Measurements from ENCODE around the gene RNF113B. TPM values are rescaled to one million over a fixed set of nuclear protein-coding genes. Genes with fewer than 3 reads are reported as not detected.

RNF113B gene
- total RNA-seq, result not detected

GRCh38 chr13:98176777-98177608 lies at the start of gene RNF113B:
Gene RNF113B (minus strand): TSS chr13:98177269. CDS start chr13:98177236, 33 bp downstream.
- H3K27ac Mint-ChIP-seq, result no peak within 1 kb of the TSS
- no peaks in the 10 kb centered on the region for H3K36me3 Mint-ChIP-seq
- DNase-seq, result no peak

GRCh38 chr13:98226496-98226895 lies 49.4 kb upstream of the RNF113B start:
- H3K4me1 Mint-ChIP-seq, result no peaks in the 10 kb centered on the region
- H3K27ac Mint-ChIP-seq, result no peak overlapping the region
- no peaks in the 10 kb centered on the region for H3K27me3 Mint-ChIP-seq
- no peaks in the 10 kb centered on the region for H3K36me3 Mint-ChIP-seq
- H3K4me3 Mint-ChIP-seq, result no peak overlapping the region
- peaks cover 2% of the 10 kb centered on the region for H3K9me3 Mint-ChIP-seq
- no peak for DNase-seq

More at GRCh38 chr13:98176777-98177608, at the start of gene RNF113B:
- Mint-ChIP-seq H3K4me1 (no peaks in the 10 kb centered on the region), H3K4me3 (no peak within 1 kb of the TSS), H3K27me3 (peaks cover 10% of the 10 kb centered on the region), H3K9me3 (no peaks in the 10 kb centered on the region)

DNA sequence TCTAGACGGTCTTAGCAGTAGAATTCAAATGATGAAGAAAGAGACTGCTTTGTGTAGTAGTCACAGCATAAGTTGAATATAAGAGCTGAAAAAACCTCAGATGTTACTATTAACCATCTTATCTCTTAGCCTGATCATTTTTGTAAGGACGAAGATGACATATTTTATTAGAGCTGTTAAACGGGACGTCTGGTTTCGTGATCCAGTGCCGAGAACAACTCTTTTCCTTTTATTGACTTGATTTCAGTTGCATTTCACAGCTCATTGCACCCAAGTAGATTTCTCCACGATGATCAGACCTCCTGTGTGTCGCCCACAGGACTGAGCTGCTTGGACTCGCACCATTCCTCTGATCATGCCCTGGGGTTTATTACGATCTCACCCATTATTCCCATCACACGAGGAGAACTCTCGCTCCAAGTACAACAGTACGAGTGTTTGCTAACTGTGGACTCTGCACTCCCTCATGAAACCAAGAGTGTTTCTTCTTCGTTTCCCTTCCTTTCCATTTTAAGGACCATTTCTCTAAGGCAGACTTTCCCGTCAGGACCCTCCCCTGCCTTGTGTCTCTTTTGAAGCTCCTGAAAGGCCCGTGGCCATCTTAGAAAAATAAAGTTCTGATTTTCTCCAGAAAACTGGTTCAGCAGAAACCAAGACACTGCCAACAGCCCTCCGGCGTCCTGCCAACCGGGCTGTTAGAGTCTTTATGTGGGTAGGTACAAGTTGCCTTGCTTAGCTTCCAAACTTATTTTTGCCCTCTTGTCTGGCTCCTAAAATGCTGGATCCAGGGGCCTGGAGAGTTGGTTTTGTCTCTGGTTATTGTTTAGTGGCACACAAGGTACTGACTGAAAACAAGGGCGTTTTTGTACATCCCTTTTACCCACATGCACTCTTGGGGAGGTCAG lies 48.2 kb upstream of the RNF113B start:
- H3K27ac Mint-ChIP-seq, result no peak overlapping the region
- H3K9me3 Mint-ChIP-seq, result no peaks in the 10 kb centered on the region
- H3K4me1 Mint-ChIP-seq, result no peaks in the 10 kb centered on the region
- H3K4me3 Mint-ChIP-seq, result no peak overlapping the region
- DNase-seq, result no peak
- H3K36me3 Mint-ChIP-seq, result no peaks in the 10 kb centered on the region
- H3K27me3 Mint-ChIP-seq, result no peaks in the 10 kb centered on the region

DNA sequence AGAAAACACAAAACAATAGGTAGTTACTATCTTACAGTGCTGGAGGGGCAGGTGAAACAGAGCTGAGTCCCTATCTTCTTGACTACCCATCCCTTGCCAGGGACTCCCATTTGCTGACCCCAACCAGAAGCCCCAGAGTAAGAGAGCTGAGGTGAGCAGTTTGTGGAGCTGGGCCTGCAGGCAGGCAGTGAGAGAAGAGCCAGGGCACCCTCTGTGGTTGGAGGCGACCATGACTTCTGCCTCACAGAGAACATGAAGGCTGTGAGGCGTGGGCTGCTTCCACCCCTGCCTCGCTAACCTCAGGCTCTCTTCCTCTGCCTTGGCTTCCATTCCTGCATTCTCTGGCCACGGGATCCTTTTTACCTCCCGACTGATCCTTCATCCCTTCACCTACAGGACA lies 47.5 kb upstream of the RNF113B start:
- DNase-seq, result no peak
- no peak overlapping the region for H3K27ac Mint-ChIP-seq
- no peak overlapping the region for H3K4me3 Mint-ChIP-seq

DNA sequence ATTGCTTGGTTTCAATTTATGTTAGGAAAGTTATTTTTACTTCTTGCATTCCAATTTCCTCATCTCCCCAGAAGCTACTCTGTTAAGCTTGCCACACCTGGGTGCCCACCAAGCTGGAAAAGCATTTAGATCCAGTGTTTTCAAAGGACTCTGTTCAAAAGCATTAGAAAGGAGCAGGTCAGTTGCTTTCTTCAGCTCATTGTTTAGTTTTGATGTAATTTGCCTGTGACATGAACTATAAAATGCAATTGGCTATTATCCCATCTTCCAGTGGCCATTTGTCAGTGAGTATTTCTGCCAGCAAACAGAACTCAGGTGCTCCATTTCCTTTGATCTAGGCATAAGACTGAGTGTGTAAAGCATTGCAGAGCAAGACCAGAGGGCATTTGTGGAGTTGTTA lies 46.7 kb upstream of the RNF113B start:
- Mint-ChIP-seq H3K4me3 (no peak overlapping the region), H3K36me3 (no peaks in the 10 kb centered on the region), H3K27ac (no peak overlapping the region), H3K4me1 (no peaks in the 10 kb centered on the region), H3K9me3 (no peaks in the 10 kb centered on the region), H3K27me3 (no peaks in the 10 kb centered on the region)
- no peak for DNase-seq

More for the DNA sequence above, 47.5 kb upstream of the RNF113B start:
- H3K4me1 Mint-ChIP-seq, result no peaks in the 10 kb centered on the region
- H3K36me3 Mint-ChIP-seq, result no peaks in the 10 kb centered on the region
- H3K27me3 Mint-ChIP-seq, result no peaks in the 10 kb centered on the region
- H3K9me3 Mint-ChIP-seq, result no peaks in the 10 kb centered on the region

DNA sequence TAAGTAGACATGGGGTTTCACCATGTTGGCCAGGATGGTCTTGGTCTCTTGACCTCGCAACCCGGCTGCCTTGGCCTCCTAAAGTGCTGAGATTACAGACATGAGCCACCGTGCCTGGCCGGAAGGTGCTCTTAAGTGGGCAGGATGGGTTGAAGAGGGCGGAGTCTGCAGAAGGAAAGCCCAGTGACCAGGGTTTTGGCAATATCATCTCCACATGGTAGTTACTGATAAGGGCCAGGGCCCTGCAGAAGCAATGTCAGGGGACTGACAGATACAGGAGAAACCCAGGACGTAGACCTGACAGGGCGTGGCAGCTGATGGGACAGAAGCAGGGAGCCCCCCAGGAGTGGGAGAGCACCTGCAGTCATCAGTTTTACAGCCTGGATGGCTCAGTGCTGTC lies 45.7 kb upstream of the RNF113B start:
- Mint-ChIP-seq H3K4me3 (no peak overlapping the region), H3K27me3 (no peaks in the 10 kb centered on the region), H3K9me3 (no peaks in the 10 kb centered on the region), H3K4me1 (no peaks in the 10 kb centered on the region), H3K36me3 (no peaks in the 10 kb centered on the region), H3K27ac (no peak overlapping the region)
- DNase-seq, result no peak

DNA sequence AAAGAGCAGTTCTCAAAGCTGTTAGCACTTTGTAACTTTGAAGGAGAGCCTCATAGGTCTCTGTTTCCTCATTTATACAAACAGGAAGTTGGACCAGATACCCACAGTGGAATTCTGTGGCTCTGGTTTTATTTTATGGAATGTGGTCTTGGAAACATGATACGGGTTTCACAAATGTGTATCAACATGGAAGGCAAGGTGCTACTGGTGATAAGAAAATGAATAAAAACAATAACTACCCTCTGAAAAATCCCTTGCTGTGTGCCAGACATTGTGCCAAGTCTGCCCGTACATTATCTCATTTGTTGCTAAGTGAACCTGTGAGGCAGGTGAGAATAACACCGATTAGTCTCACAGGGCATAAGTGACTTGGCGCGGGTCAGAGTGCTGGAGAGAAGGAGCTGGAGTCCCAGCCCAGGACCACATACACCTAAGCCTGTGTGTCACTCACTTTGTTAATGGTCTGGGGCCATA lies 45.0 kb upstream of the RNF113B start:
- H3K4me1 Mint-ChIP-seq, result no peaks in the 10 kb centered on the region
- H3K36me3 Mint-ChIP-seq, result no peaks in the 10 kb centered on the region
- H3K27ac Mint-ChIP-seq, result no peak overlapping the region
- no peak for DNase-seq
- H3K27me3 Mint-ChIP-seq, result no peaks in the 10 kb centered on the region
- H3K4me3 Mint-ChIP-seq, result no peak overlapping the region
- no peaks in the 10 kb centered on the region for H3K9me3 Mint-ChIP-seq

- DNase-seq, result no peak
- Mint-ChIP-seq H3K36me3 (no peaks in the 10 kb centered on the region), H3K4me3 (no peak overlapping the region), H3K9me3 (no peaks in the 10 kb centered on the region), H3K27me3 (peaks cover 3% of the 10 kb centered on the region), H3K27ac (no peak overlapping the region), H3K4me1 (no peaks in the 10 kb centered on the region)
Measured at GRCh38 chr13:98221234-98221633, 44.2 kb upstream of the RNF113B start.

GRCh38 chr13:98220271-98220791 lies 43.3 kb upstream of the RNF113B start:
- Mint-ChIP-seq H3K9me3 (no peaks in the 10 kb centered on the region), H3K27me3 (peaks cover 3% of the 10 kb centered on the region), H3K36me3 (no peaks in the 10 kb centered on the region), H3K27ac (no peak overlapping the region), H3K4me3 (no peak overlapping the region), H3K4me1 (no peaks in the 10 kb centered on the region)
- DNase-seq, result no peak

GRCh38 chr13:98219685-98220084 lies 42.6 kb upstream of the RNF113B start:
- Mint-ChIP-seq H3K27me3 (peaks cover 3% of the 10 kb centered on the region), H3K36me3 (no peaks in the 10 kb centered on the region), H3K4me3 (no peak overlapping the region), H3K27ac (no peak overlapping the region), H3K4me1 (no peaks in the 10 kb centered on the region), H3K9me3 (no peaks in the 10 kb centered on the region)
- DNase-seq, result no peak

GRCh38 chr13:98217597-98217996 lies 40.5 kb upstream of the RNF113B start:
- Mint-ChIP-seq H3K27me3 (peaks cover 3% of the 10 kb centered on the region), H3K4me3 (no peak overlapping the region), H3K9me3 (no peaks in the 10 kb centered on the region), H3K36me3 (no peaks in the 10 kb centered on the region), H3K27ac (no peak overlapping the region), H3K4me1 (no peaks in the 10 kb centered on the region)
- DNase-seq, result no peak

- Mint-ChIP-seq H3K4me1 (no peaks in the 10 kb centered on the region), H3K36me3 (no peaks in the 10 kb centered on the region), H3K27me3 (peaks cover 3% of the 10 kb centered on the region), H3K27ac (no peak overlapping the region), H3K4me3 (no peak overlapping the region), H3K9me3 (no peaks in the 10 kb centered on the region)
- DNase-seq, result no peak
Measured at GRCh38 chr13:98216711-98217285, 39.7 kb upstream of the RNF113B start.

GRCh38 chr13:98216135-98216565 lies 39.1 kb upstream of the RNF113B start:
- Mint-ChIP-seq H3K27ac (no peak overlapping the region), H3K27me3 (peaks cover 3% of the 10 kb centered on the region), H3K9me3 (no peaks in the 10 kb centered on the region), H3K36me3 (no peaks in the 10 kb centered on the region), H3K4me1 (no peaks in the 10 kb centered on the region), H3K4me3 (no peak overlapping the region)
- no peak for DNase-seq

- no peak overlapping the region for H3K27ac Mint-ChIP-seq
- no peaks in the 10 kb centered on the region for H3K9me3 Mint-ChIP-seq
- H3K4me3 Mint-ChIP-seq, result no peak overlapping the region
- no peak for DNase-seq
- peaks cover 6% of the 10 kb centered on the region for H3K27me3 Mint-ChIP-seq
- no peaks in the 10 kb centered on the region for H3K36me3 Mint-ChIP-seq
- H3K4me1 Mint-ChIP-seq, result no peaks in the 10 kb centered on the region
Measured at GRCh38 chr13:98215508-98215907, 38.4 kb upstream of the RNF113B start.

DNA sequence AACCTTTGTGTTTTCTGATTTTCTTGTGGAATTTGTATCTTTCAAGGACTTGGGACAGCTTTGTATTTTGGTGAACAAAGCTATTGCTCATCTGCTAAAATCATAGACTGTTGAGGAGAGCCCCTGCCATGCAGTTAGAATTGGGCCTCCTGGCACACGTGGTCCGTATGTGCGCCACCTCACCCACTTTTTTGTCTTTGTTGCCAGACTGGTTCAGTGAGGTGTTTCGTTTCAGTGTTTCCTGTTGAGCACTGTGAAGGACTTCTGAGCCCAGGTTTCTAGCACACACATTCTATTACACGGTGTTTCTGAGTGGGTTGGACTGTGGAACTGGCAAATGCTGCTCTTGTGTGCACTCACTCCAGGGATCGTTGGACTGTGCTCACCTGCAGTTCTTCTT lies 37.6 kb upstream of the RNF113B start:
- no peak for DNase-seq
- H3K27me3 Mint-ChIP-seq, result peaks cover 6% of the 10 kb centered on the region
- H3K36me3 Mint-ChIP-seq, result no peaks in the 10 kb centered on the region
- H3K9me3 Mint-ChIP-seq, result no peaks in the 10 kb centered on the region
- no peak overlapping the region for H3K4me3 Mint-ChIP-seq
- H3K27ac Mint-ChIP-seq, result no peak overlapping the region
- H3K4me1 Mint-ChIP-seq, result no peaks in the 10 kb centered on the region

Data from activated naive CD8-positive, alpha-beta T cell treated with anti-CD3 and anti-CD28 coated beads for 36 hours (primary cell).